ENCODE data around the gene MDM4.
A peak's percentile ranks its signal among the peaks of the same experiment; 100 is the strongest.
"Not testable (repeated sequence)": the region's sequence is repeated elsewhere in the genome, so short reads cannot be mapped to it uniquely, and the experiment has no call there.

Gene MDM4

DNA sequence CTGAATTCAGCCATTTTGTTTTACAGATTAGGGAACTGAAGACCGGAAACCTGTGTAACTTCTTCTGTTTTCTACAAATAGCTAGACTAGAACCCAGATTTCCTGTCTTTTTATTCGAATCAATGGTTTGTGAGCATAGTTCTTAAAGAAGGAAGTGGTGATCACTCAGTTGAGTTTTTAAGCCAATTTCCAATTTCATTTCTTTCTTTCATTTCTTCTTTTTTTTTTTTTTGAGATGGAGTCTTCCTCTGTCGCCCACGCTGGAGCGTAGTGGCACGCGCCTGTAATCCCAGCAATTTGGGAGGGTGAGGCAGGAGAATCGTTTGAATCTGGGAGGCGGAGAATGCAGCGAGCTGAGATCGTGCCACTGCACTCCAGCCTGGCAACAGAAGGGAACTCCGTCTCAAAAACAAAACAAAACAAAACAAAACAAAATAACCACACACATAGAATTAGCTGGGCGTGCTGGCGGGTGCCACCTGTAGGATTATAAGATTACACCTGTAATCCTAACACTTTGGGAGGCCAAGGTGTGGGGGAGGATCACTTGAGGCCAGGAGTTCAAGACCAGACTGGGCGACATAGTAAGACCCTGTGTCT, 3.0 kb upstream of the MDM4 start:
- DNase-seq = peak; percentile 72
- H3K9me3 Mint-ChIP-seq = no peaks in the 10 kb centered on the region
- H3K4me3 Mint-ChIP-seq = peak overlapping the region; percentile 89
- CTCF ChIA-PET = interaction anchor here (0.7 to 2.3 kb wide), 5 partner anchors 19 to 53 kb away, joined by 3 to 8 read pairs (median 7); partner anchors contain the start of gene PIK3C2B
- H3K27me3 Mint-ChIP-seq = no peaks in the 10 kb centered on the region
- peak overlapping the region; percentile 100 for H3K27ac Mint-ChIP-seq
- H3K4me1 Mint-ChIP-seq = peaks cover 63% of the 10 kb centered on the region
- H3K36me3 Mint-ChIP-seq = peaks cover 13% of the 10 kb centered on the region

- H3K27me3 Mint-ChIP-seq = no peaks in the 10 kb centered on the region
- no peak overlapping the region for H3K27ac Mint-ChIP-seq
- no peak for DNase-seq
- H3K9me3 Mint-ChIP-seq = no peaks in the 10 kb centered on the region
- H3K4me3 Mint-ChIP-seq = peak overlapping the region; percentile 23
- H3K4me1 Mint-ChIP-seq = peaks cover 68% of the 10 kb centered on the region
- CTCF ChIA-PET = interaction anchor here (0.6 to 2.3 kb wide), 5 partner anchors 12 to 249 kb away, joined by 3 to 8 read pairs (median 3); partner anchors contain the start of gene PIK3C2B
- H3K36me3 Mint-ChIP-seq = peaks cover 25% of the 10 kb centered on the region
Measured at GRCh38 chr1:204514828-204515227, 1.4 kb upstream of the MDM4 start.

DNA sequence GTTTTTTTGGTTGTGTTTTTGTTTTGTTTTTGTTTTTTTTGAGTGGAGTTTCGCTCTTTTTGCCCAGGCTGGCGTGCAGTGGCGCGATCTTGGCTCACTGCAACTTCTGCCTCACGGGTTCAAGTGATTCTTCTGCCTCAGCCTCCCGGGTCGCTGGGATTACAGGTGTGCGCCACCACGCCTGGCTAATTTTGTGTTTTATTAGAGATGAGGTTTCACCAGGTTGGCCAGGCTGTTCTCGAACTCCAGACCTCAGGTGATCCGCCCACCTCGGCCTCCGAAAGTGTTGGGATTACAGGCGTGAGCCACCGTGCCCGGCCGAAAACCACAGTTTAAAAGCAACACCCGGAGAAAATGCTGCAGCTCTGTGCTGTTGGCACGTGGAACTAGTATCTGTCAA, 1.2 kb downstream of the MDM4 start:
- Mint-ChIP-seq H3K4me1 (peaks cover 79% of the 10 kb centered on the region), H3K36me3 (peaks cover 36% of the 10 kb centered on the region)
- H3K27ac Mint-ChIP-seq, H3K9me3 Mint-ChIP-seq, H3K27me3 Mint-ChIP-seq, H3K4me3 Mint-ChIP-seq: not testable (repeated sequence)
- peak; percentile 39 for DNase-seq
- CTCF ChIA-PET = interaction anchor here (0.8 to 2.9 kb wide), 4 partner anchors 10 to 247 kb away, joined by 3 to 16 read pairs (median 9); no protein-coding TSS in a partner anchor

- peak; percentile 80 for DNase-seq
- CTCF ChIA-PET = interaction anchor here (1.5 kb wide), 1 partner anchor 45 kb away, joined by 5 read pairs; no protein-coding TSS in a partner anchor
- Mint-ChIP-seq H3K9me3 (peaks cover 14% of the 10 kb centered on the region), H3K36me3 (peaks cover 57% of the 10 kb centered on the region), H3K4me1 (peaks cover 72% of the 10 kb centered on the region), H3K4me3 (peak overlapping the region; percentile 42), H3K27ac (peak overlapping the region; percentile 94), H3K27me3 (no peaks in the 10 kb centered on the region)
Measured at GRCh38 chr1:204520834-204521709, 4.9 kb downstream of the MDM4 start.

GRCh38 chr1:204521941-204522521, 5.8 kb downstream of the MDM4 start:
- Mint-ChIP-seq H3K9me3 (peaks cover 14% of the 10 kb centered on the region), H3K27ac (peak overlapping the region; percentile 94), H3K4me1 (peaks cover 76% of the 10 kb centered on the region), H3K36me3 (peaks cover 62% of the 10 kb centered on the region)
- CTCF ChIA-PET, DNase-seq, H3K27me3 Mint-ChIP-seq, H3K4me3 Mint-ChIP-seq: not testable (repeated sequence)

DNA sequence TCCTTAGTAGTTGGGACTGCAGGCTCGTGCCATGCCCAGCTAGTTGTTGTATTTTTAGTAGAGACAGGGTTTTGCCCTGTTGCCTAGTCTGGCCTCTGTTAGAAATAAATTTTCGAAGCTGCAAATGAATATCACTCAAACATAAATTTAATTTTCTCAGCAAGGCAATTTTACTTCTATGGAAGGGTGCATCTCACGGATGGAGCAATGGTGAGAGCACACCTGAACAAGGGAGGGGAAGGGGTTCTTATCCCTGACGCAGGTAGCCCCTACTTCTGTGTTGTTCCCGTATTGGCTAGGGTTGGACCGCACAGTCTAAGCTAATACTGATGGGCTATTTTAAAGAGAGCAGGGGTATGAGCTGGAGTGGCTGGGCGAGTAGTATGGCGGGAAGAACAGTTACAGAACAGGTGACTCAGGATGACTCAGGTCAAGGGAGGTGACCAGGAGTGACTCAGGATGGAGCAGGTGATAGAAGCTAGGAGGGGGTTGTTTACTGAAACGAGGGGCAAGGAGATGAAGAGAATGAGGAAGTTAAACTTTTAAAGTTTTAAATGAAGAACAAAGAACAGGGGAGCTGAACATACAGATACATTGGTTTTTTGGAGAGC, 7.5 kb downstream of the MDM4 start:
- CTCF ChIA-PET = interaction anchor here (1.4 kb wide), 1 partner anchor 283 kb away, joined by 3 read pairs; no protein-coding TSS in a partner anchor
- no peaks in the 10 kb centered on the region for H3K27me3 Mint-ChIP-seq
- H3K4me3 Mint-ChIP-seq = no peak overlapping the region
- peak overlapping the region; percentile 57 for H3K27ac Mint-ChIP-seq
- peaks cover 14% of the 10 kb centered on the region for H3K9me3 Mint-ChIP-seq
- H3K4me1 Mint-ChIP-seq = peaks cover 59% of the 10 kb centered on the region
- no peak for DNase-seq
- peaks cover 63% of the 10 kb centered on the region for H3K36me3 Mint-ChIP-seq

- H3K27ac Mint-ChIP-seq = peak overlapping the region; percentile 67
- no peak overlapping the region for H3K4me3 Mint-ChIP-seq
- peaks cover 60% of the 10 kb centered on the region for H3K36me3 Mint-ChIP-seq
- H3K4me1 Mint-ChIP-seq = peaks cover 46% of the 10 kb centered on the region
- H3K27me3 Mint-ChIP-seq = no peaks in the 10 kb centered on the region
- no peak for DNase-seq
- CTCF ChIA-PET = interaction anchor here (1.0 kb wide), 1 partner anchor 282 kb away, joined by 4 read pairs; no protein-coding TSS in a partner anchor
- H3K9me3 Mint-ChIP-seq = peaks cover 14% of the 10 kb centered on the region
Measured at GRCh38 chr1:204524986-204525385, 8.8 kb downstream of the MDM4 start.

- Mint-ChIP-seq H3K27me3 (no peaks in the 10 kb centered on the region), H3K9me3 (peaks cover 11% of the 10 kb centered on the region), H3K4me1 (peaks cover 23% of the 10 kb centered on the region), H3K4me3 (no peak overlapping the region), H3K27ac (peak overlapping the region; percentile 24), H3K36me3 (peaks cover 67% of the 10 kb centered on the region)
- CTCF ChIA-PET = interaction anchor here (1.4 kb wide), 1 partner anchor 9 kb away, joined by 5 read pairs; no protein-coding TSS in a partner anchor
- no peak for DNase-seq
Measured at GRCh38 chr1:204528241-204528640, 12.0 kb downstream of the MDM4 start.

GRCh38 chr1:204528677-204529076, 12.5 kb downstream of the MDM4 start:
- Mint-ChIP-seq H3K4me3 (no peak overlapping the region), H3K4me1 (peaks cover 20% of the 10 kb centered on the region), H3K36me3 (peaks cover 65% of the 10 kb centered on the region), H3K27me3 (no peaks in the 10 kb centered on the region), H3K27ac (peak overlapping the region; percentile 24), H3K9me3 (peaks cover 8% of the 10 kb centered on the region)
- CTCF ChIA-PET = no interaction called here
- DNase-seq = no peak

GRCh38 chr1:204529371-204529895, 13.2 kb downstream of the MDM4 start:
- no peak overlapping the region for H3K27ac Mint-ChIP-seq
- H3K36me3 Mint-ChIP-seq = peaks cover 66% of the 10 kb centered on the region
- H3K27me3 Mint-ChIP-seq = no peaks in the 10 kb centered on the region
- peaks cover 3% of the 10 kb centered on the region for H3K9me3 Mint-ChIP-seq
- DNase-seq = no peak
- CTCF ChIA-PET = no interaction called here
- peaks cover 14% of the 10 kb centered on the region for H3K4me1 Mint-ChIP-seq
- no peak overlapping the region for H3K4me3 Mint-ChIP-seq

DNA sequence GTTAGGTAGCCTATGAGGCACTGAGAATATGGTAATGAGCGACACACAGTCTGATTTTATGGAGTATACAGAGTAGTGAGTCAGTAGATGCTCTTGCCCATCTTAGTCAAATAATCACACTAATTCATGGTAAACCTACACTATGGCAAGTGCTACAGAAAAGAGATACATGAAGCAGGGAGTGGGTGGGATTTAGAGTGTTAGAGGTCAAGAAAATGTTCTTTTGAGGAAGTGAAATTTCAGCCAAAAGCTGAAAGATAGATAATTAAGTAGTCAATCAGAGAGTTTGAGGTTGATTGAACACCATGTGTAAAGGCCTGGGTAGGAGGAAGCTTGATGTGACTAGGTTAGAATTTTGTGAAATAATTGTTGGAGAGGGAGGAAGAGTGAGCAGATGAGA, 14.7 kb downstream of the MDM4 start:
- Mint-ChIP-seq H3K36me3 (peaks cover 64% of the 10 kb centered on the region), H3K27me3 (no peaks in the 10 kb centered on the region), H3K27ac (no peak overlapping the region), H3K4me3 (no peak overlapping the region), H3K9me3 (no peaks in the 10 kb centered on the region), H3K4me1 (peaks cover 8% of the 10 kb centered on the region)
- CTCF ChIA-PET = interaction anchor here (1.0 to 1.2 kb wide), 3 partner anchors 28 to 276 kb away, joined by 3 to 4 read pairs (median 3); no protein-coding TSS in a partner anchor
- DNase-seq = no peak

DNA sequence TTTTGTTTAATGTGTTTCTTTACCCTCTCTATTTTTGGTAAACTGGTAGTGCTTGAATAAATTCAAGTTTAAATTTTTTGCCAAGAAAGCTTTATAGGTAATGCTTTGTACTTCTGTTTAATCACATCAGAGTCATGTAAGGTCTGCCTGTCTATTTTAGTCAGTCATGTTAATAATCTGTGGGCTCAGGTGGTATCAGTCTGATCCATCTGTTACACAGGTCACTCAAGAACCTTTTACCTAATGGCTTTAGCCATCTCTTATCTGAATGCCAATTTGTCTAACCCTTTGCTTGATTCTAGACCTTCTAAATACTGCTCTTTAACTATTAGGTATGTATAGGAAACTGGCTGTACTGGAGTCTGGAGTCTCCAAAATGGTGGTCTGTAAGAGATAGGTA, 16.6 kb downstream of the MDM4 start:
- Mint-ChIP-seq H3K4me1 (peaks cover 2% of the 10 kb centered on the region), H3K27me3 (no peaks in the 10 kb centered on the region), H3K4me3 (no peak overlapping the region), H3K9me3 (no peaks in the 10 kb centered on the region), H3K36me3 (peaks cover 66% of the 10 kb centered on the region), H3K27ac (no peak overlapping the region)
- CTCF ChIA-PET = no interaction called here
- DNase-seq = no peak

DNA sequence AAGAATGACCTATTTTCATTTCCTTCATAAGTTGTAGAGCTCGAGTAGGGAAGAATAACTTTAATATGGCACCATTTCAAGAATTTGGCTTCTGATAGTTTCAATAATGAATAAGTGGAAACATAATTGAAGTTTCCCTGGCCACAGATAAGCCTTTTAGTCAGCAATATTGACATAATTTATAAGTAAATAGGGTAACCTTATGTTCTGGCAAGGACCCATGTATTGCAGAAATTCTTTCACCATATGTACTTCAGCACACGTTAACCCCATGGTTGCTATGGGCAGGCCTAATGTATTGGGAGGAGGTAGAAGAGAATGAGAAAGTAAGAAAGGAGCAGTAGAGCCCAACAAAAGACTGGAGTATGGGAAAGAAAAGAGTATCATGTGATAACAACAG, 25.4 kb downstream of the MDM4 start:
- Mint-ChIP-seq H3K27ac (no peak overlapping the region), H3K27me3 (no peaks in the 10 kb centered on the region), H3K36me3 (peaks cover 87% of the 10 kb centered on the region), H3K4me3 (no peak overlapping the region), H3K4me1 (peaks cover 51% of the 10 kb centered on the region), H3K9me3 (peaks cover 1% of the 10 kb centered on the region)
- CTCF ChIA-PET = interaction anchor here (0.6 to 1.3 kb wide), 3 partner anchors 14 to 250 kb away, joined by 3 to 4 read pairs (median 3); no protein-coding TSS in a partner anchor
- DNase-seq = no peak

Data from activated naive CD4-positive, alpha-beta T cell treated with anti-CD3 and anti-CD28 coated beads, Interleukin-2, amount 10 ng/mL, durations not matched to agents 7 days and 5 days (primary cell).